ENCODE results near the gene FIP1L1.

GRCh38 chr4:53422367-53422766, 44.9 kb downstream of the FIP1L1 start:
- TF ChIP-seq POLR2AphosphoS5 (IDR thresholded peaks at IDR 0.05) (no peak), POLR2A (IDR thresholded peaks at IDR 0.05) (no peak)
